GM12892 (cell line): ENCODE data around the gene TRIM3.

ENCODE experiments used
- POLR2A ChIP-seq: IDR thresholded peaks from 2 replicates; pipeline ENCODE4 v1.6.1; 2011; ENCODE audit warnings: low read depth, low read length, control low read depth
- POLR2AphosphoS5 ChIP-seq: IDR thresholded peaks from 2 replicates; pipeline ENCODE4 v1.6.1; 2011; ENCODE audit warnings: low read depth, low read length, control low read depth
- TAF1 ChIP-seq: IDR thresholded peaks from 2 replicates; pipeline ENCODE4 v1.6.1; 2011; ENCODE audit warnings: low read depth, mild to moderate bottlenecking, control low read depth, low read length, borderline replicate concordance

DNA sequence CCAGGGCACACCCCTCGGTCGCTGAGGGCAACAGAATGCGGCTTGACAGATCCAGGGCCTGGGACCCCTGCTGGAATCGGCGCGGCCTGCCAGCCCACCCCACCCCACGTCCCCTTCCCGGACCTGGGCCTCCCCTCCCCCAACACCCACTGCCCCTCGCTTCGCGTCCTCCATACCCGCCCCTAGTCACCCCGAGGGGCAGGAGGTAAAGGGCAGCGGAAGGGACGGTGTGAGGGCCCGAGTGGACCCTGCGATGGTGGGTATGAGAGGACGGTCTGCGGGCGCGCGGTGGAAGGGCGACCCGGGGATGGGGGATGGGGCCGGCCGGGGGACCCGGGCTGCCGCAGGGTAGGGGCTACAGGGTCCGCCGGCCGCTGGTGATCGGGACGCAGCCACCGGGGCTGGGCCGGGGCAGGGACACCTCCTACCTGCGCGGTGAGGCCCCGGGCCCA lies 55.2 kb downstream of the TRIM3 start:
- TF ChIP-seq TAF1 = no peak
- TF ChIP-seq POLR2A = no peak
- TF ChIP-seq POLR2AphosphoS5 = no peak
